H7 (cell line): ENCODE data around the gene OTOA. TPM values are rescaled to one million over a fixed set of nuclear protein-coding genes. Genes with fewer than 3 reads are reported as not detected.

Experiments used
- total RNA-seq: library from RNA; depleted of rRNA; stranded (reverse); fragments of >200 nt; shearing (Covaris generic); gene quantifications from 2 replicates; pipeline ENCODE4 v1.2.3, GENCODE V29; 2014; rRNA removed

The OTOA gene
- total RNA-seq, 1 experiment from 2014 or later = not detected

Other genes with a start within 250 kb of the OTOA start
- gene METTL9, start 64.4 kb upstream of the OTOA start, total RNA-seq = 163 and 173 TPM in 2 replicates
- not detected in 2 replicates for gene IGSF6, start 11.4 kb upstream of the OTOA start, total RNA-seq
- gene NPIPB4, start 193.8 kb downstream of the OTOA start, total RNA-seq = 10.7 and 21.8 TPM in 2 replicates